IMR-90 (cell line): ENCODE data around the gene TPRX2. TPM values are rescaled to one million over a fixed set of nuclear protein-coding genes. Genes with fewer than 3 reads are reported as not detected.

Source experiments
- ATAC-seq: fragments of 200-7000 bp; cut with Tn5 transposase; 2 replicates; pipeline ENCODE4 v1.9.1; 2020; ENCODE audit warnings: low read depth, mild to moderate bottlenecking, moderate library complexity
- BruUV-seq: library from RNA; stranded (reverse); fragments of 400-500 nt; replicated peaks from 2 replicates; lab custom pipeline; 2021; lab: Mats Ljungman, UMichigan
- CTCF ChIA-PET: fragments of 300-600 bp; formaldehyde crosslinking; extraction: SDS; loops from one replicate; lab custom pipeline; 2021; ENCODE audit warnings: antibody characterized with exemption; lab: Yijun Ruan, JAX
- POLR2A ChIA-PET: fragments of 300-600 bp; sonication (Branson Sonifier 250); formaldehyde crosslinking; loops from one replicate; lab custom pipeline; 2022; ENCODE audit warnings: antibody characterized with exemption; ENCODE audit not compliant: unreplicated experiment; lab: Charles Lee
- DNase-seq: peaks from one replicate; pipeline ENCODE4 v3.0.0; 2013
- H2AFZ ChIP-seq: replicated peaks from 2 replicates; pipeline ENCODE3; 2013; ENCODE audit warnings: low read length, mild to moderate bottlenecking; ENCODE audit not compliant: poor library complexity
- H2AK5ac ChIP-seq: 2 replicates; pipeline ENCODE4 v1.6.1; 2013; ENCODE audit warnings: low read depth, low read length, inconsistent platforms
- H2AK9ac ChIP-seq: replicated peaks from 2 replicates; pipeline ENCODE3; 2013; ENCODE audit warnings: mild to moderate bottlenecking, low read depth, low read length, moderate library complexity; ENCODE audit not compliant: poor library complexity
- H2BK120ac ChIP-seq: 2 replicates; pipeline ENCODE4 v1.6.1; 2013; ENCODE audit warnings: low read depth, low read length, inconsistent platforms
- H2BK15ac ChIP-seq: 3 replicates; pipeline ENCODE4 v1.6.1; 2013; ENCODE audit warnings: low read depth, low read length, inconsistent platforms
- H2BK20ac ChIP-seq: 2 replicates; pipeline ENCODE4 v1.6.1; 2013; ENCODE audit warnings: low read depth, mild to moderate bottlenecking, inconsistent platforms, low read length, moderate library complexity
- H2BK5ac ChIP-seq: 2 replicates; pipeline ENCODE4 v1.6.1; 2013; ENCODE audit warnings: mild to moderate bottlenecking, low read depth, low read length, inconsistent platforms; ENCODE audit not compliant: poor library complexity, severe bottlenecking
- H3K14ac ChIP-seq: replicated peaks from 2 replicates; pipeline ENCODE4 v1.6.1; 2013; ENCODE audit warnings: low read depth, low read length, inconsistent platforms
- H3K18ac ChIP-seq: 2 replicates; pipeline ENCODE4 v1.6.1; 2013; ENCODE audit warnings: low read depth, low read length, control low read depth
- H3K23ac ChIP-seq: 2 replicates; pipeline ENCODE4 v1.6.1; 2013; ENCODE audit warnings: low read depth, low read length, inconsistent platforms
- H3K27ac ChIP-seq: 2 replicates; pipeline ENCODE4 v1.5.1; 2013; ENCODE audit warnings: mild to moderate bottlenecking, control low read depth, low read length; ENCODE audit not compliant: insufficient read depth
- H3K27me3 ChIP-seq: 2 replicates; pipeline ENCODE4 v1.6.1; 2013; ENCODE audit warnings: low read length; ENCODE audit not compliant: control insufficient read depth, insufficient read depth
- H3K36me3 ChIP-seq: 2 replicates; pipeline ENCODE4 v1.6.1; 2013; ENCODE audit warnings: low read length, mixed read lengths; ENCODE audit not compliant: control insufficient read depth, insufficient read depth
- H3K4ac ChIP-seq: 2 replicates; pipeline ENCODE4 v1.6.1; 2013; ENCODE audit warnings: low read depth, low read length, inconsistent platforms
- H3K4me1 ChIP-seq: 2 replicates; pipeline ENCODE4 v1.6.1; 2013; ENCODE audit warnings: low read length, mixed read lengths; ENCODE audit not compliant: control insufficient read depth, insufficient read depth
- H3K4me2 ChIP-seq: 2 replicates; pipeline ENCODE4 v1.6.1; 2013; ENCODE audit warnings: low read depth, mild to moderate bottlenecking, control low read depth, low read length, moderate library complexity
- H3K4me3 ChIP-seq: 2 replicates; pipeline ENCODE4 v1.5.1; 2013; ENCODE audit warnings: low read depth, mild to moderate bottlenecking, control low read depth, low read length, moderate library complexity; ENCODE audit not compliant: insufficient read depth
- H3K56ac ChIP-seq: 2 replicates; pipeline ENCODE4 v1.6.1; 2013; ENCODE audit warnings: low read length, inconsistent platforms; ENCODE audit not compliant: insufficient read depth; ENCODE audit errors: extremely low read depth
- H3K79me1 ChIP-seq, 2 experiments: 2 replicates each; pipeline ENCODE4 v1.6.1; 2013; ENCODE audit warnings: low read length in 2 of 2, inconsistent platforms in 1 of 2, low read depth in 1 of 2
- H3K9ac ChIP-seq: 2 replicates; pipeline ENCODE4 v1.6.1; 2013; ENCODE audit warnings: low read depth, low read length, control low read depth
- H3K9me1 ChIP-seq: 2 replicates; pipeline ENCODE4 v1.6.1; 2013; ENCODE audit warnings: low read length, inconsistent platforms; ENCODE audit not compliant: insufficient read depth
- H3K9me3 ChIP-seq: 2 replicates; pipeline ENCODE4 v1.6.1; 2013; ENCODE audit warnings: low read length; ENCODE audit not compliant: control insufficient read depth, insufficient read depth
- H4K20me1 ChIP-seq: 2 replicates; pipeline ENCODE4 v1.6.1; 2013; ENCODE audit warnings: low read length, inconsistent platforms; ENCODE audit not compliant: insufficient read depth
- H4K5ac ChIP-seq: 2 replicates; pipeline ENCODE4 v1.6.1; 2013; ENCODE audit warnings: mild to moderate bottlenecking, low read depth, low read length, control low read depth
- H4K8ac ChIP-seq, 2 experiments: 2 replicates each; pipeline ENCODE4 v1.6.1; 2013; ENCODE audit warnings: low read depth in 2 of 2, low read length in 2 of 2, control low read depth in 1 of 2, inconsistent platforms in 1 of 2
- H4K91ac ChIP-seq: 2 replicates; pipeline ENCODE4 v1.6.1; 2013; ENCODE audit warnings: low read depth, low read length, inconsistent platforms; ENCODE audit not compliant: insufficient read depth
- BHLHE40 ChIP-seq: fragments of 150-350 bp; IDR thresholded peaks from 2 replicates; pipeline ENCODE4 v1.6.1; 2016; ENCODE audit warnings: mild to moderate bottlenecking, low read depth, low read length
- CEBPB ChIP-seq: IDR thresholded peaks from 2 replicates; pipeline ENCODE4 v1.6.1; 2012; ENCODE audit warnings: low read depth, low read length, improper control_type of control experiment
- CHD1 ChIP-seq: IDR thresholded peaks from 2 replicates; pipeline ENCODE4 v1.6.1; 2012; ENCODE audit warnings: low read depth, low read length, improper control_type of control experiment
- ELK1 ChIP-seq: fragments of 150-350 bp; IDR thresholded peaks from 2 replicates; pipeline ENCODE4 v1.6.1; 2016; ENCODE audit warnings: low read depth, mild to moderate bottlenecking, low read length, moderate library complexity, borderline replicate concordance
- FOS ChIP-seq: fragments of 150-350 bp; IDR thresholded peaks from 2 replicates; pipeline ENCODE4 v1.6.1; 2016; ENCODE audit warnings: low read depth, low read length
- MAFK ChIP-seq: IDR thresholded peaks from 2 replicates; pipeline ENCODE4 v1.6.1; 2012; ENCODE audit warnings: low read depth, low read length, improper control_type of control experiment
- MAZ ChIP-seq: IDR thresholded peaks from 2 replicates; pipeline ENCODE4 v1.6.1; 2012; ENCODE audit warnings: low read depth, mild to moderate bottlenecking, low read length, improper control_type of control experiment, moderate library complexity, borderline replicate concordance
- MXI1 ChIP-seq: IDR thresholded peaks from 2 replicates; pipeline ENCODE4 v1.6.1; 2012; ENCODE audit warnings: low read depth, mild to moderate bottlenecking, low read length, moderate library complexity, borderline replicate concordance
- NFE2L2 ChIP-seq: fragments of 150-350 bp; IDR thresholded peaks from 2 replicates; pipeline ENCODE4 v1.6.1; 2016; ENCODE audit warnings: low read depth, mild to moderate bottlenecking, low read length
- RAD21 ChIP-seq: IDR thresholded peaks from 2 replicates; pipeline ENCODE4 v1.6.1; 2012; ENCODE audit warnings: low read length, improper control_type of control experiment
- SMC3 ChIP-seq: fragments of 150-350 bp; IDR thresholded peaks from 2 replicates; pipeline ENCODE4 v1.6.1; 2016; ENCODE audit warnings: low read depth, mild to moderate bottlenecking, antibody characterized with exemption, low read length, moderate library complexity
- USF2 ChIP-seq: fragments of 150-350 bp; IDR thresholded peaks from 2 replicates; pipeline ENCODE4 v1.6.1; 2017; ENCODE audit warnings: mild to moderate bottlenecking, antibody characterized with exemption, low read length, low read depth
- WGBS, 2 experiments: methylation state at CpG; one replicate each; pipeline versions ENCODE4 v1.1.5 to v1.1.7; 2013; ENCODE audit warnings: missing lambda C conversion rate in 2 of 2; ENCODE audit not compliant: insufficient read length in 1 of 2; ENCODE audit errors: extremely low coverage in 2 of 2; 5-methylcytosine and 5-hydroxymethylcytosine counted together
- dilution Hi-C: fragments of 300-500 bp; cut with HindIII; formaldehyde crosslinking; loops from one replicate; pipeline ENCODE4 v1.14.3; 2018; ENCODE audit warnings: low sequenced_read_pairs; ENCODE audit not compliant: unreplicated experiment
- in situ Hi-C: fragments of 300-500 bp; cut with MboI; formaldehyde crosslinking; loops from 3 replicates; pipeline ENCODE4 v1.14.3; 2019; ENCODE audit warnings: low sequenced_read_pairs, inconsistent platforms, mixed read lengths
- intact Hi-C: fragments of 100-400 bp; cut with micrococcal nuclease; formaldehyde crosslinking; loops from 2 replicates; pipeline ENCODE4 v1.10.0; 2022
- polyA plus RNA-seq, 3 experiments: library from polyadenylated mRNA; depleted of rRNA; stranded (reverse); fragments of >200 nt; gene quantifications; 2 replicates each; pipeline ENCODE4 v1.2.3, GENCODE V29; 2012; ENCODE audit warnings: low replicate concordance in 1 of 3
- total RNA-seq: library from RNA; depleted of rRNA; stranded (reverse); fragments of >200 nt; gene quantifications from 2 replicates; pipeline ENCODE4 v1.2.3, GENCODE V29; 2012

The TPRX2 gene
- total and polyA plus RNA-seq, 2 of the 4 experiments (the other 2 are of a cell fraction) = not detected

- no peaks in the 10 kb centered on the region for H3K9me3 ChIP-seq
- no peaks in the 10 kb centered on the region for H3K4me1 ChIP-seq
- no peaks in the 10 kb centered on the region for H3K36me3 ChIP-seq
- H3K56ac ChIP-seq = no peak overlapping the region
- H2AK5ac ChIP-seq = no peak overlapping the region
- no TSS peak for BruUV-seq
- in situ Hi-C loops (no loop called here), intact Hi-C loops (no loop called here), dilution Hi-C loops (no loop called here)
- no peaks in the 10 kb centered on the region for H3K79me1 ChIP-seq
- 27% methylated on average over 4 of the region's 10 CpGs; no CpG with 5 or more reads in 1 of the 2 experiments for WGBS, 2 experiments
- ATAC-seq = no peak
- no peak overlapping the region for H3K27ac ChIP-seq
- no peak overlapping the region for H3K14ac ChIP-seq
- no peak overlapping the region for H2BK120ac ChIP-seq
- H4K20me1 ChIP-seq = no peaks in the 10 kb centered on the region
- H3K18ac ChIP-seq = no peak overlapping the region
- TF ChIP-seq USF2 = no peak
- TF ChIP-seq SMC3 = no peak
- TF ChIP-seq BHLHE40 = no peak
- no peak for TF ChIP-seq MAFK
- TF ChIP-seq CEBPB = no peak
- no peak for TF ChIP-seq NFE2L2
- no peak for TF ChIP-seq MAZ
- TF ChIP-seq ELK1 = no peak
- no peak for TF ChIP-seq MXI1
- no peak for TF ChIP-seq RAD21
- TF ChIP-seq CHD1 = no peak
- no peak for TF ChIP-seq FOS
- H3K9ac ChIP-seq = no peak overlapping the region
- H3K27me3 ChIP-seq = peaks cover 5% of the 10 kb centered on the region
- no peak overlapping the region for H2BK20ac ChIP-seq
- H4K8ac ChIP-seq = no peak overlapping the region
- H3K4ac ChIP-seq = no peak overlapping the region
- no peaks in the 10 kb centered on the region for H3K9me1 ChIP-seq
- no peak for DNase-seq
- no peak overlapping the region for H2AK9ac ChIP-seq
- no peak overlapping the region for H4K91ac ChIP-seq
- H3K23ac ChIP-seq = no peak overlapping the region
- H3K4me2 ChIP-seq = no peak overlapping the region
- no peak overlapping the region for H2BK15ac ChIP-seq
- H2BK5ac ChIP-seq = no peak overlapping the region
- POLR2A ChIA-PET = no interaction called here
- CTCF ChIA-PET = interaction anchor here (0.6 kb wide), 1 partner anchor 74 kb away, joined by 3 read pairs; no protein-coding TSS in a partner anchor
- no peak overlapping the region for H3K4me3 ChIP-seq
- H2AFZ ChIP-seq = no peak overlapping the region
- no peak overlapping the region for H4K5ac ChIP-seq
Observed at GRCh38 chr19:47865166-47865565, 6.1 kb downstream of the TPRX2 start.
